Stimulated activated CD8-positive, alpha-beta memory T cell treated with anti-CD3 and anti-CD28 coated beads, Interleukin-15, amount 100 ng/mL, for 48 hours (primary cell): ENCODE data around the gene ZNF586.
"Not testable (repeated sequence)": the region's sequence is repeated elsewhere in the genome, so short reads cannot be mapped to it uniquely, and the experiment has no call there.

Experiments
- DNase-seq, 2 donors: peaks; one replicate each; pipeline ENCODE4 v3.0.0-alpha.2; 2020; ENCODE audit warnings: low read depth in 2 of 2

Gene ZNF586

DNA sequence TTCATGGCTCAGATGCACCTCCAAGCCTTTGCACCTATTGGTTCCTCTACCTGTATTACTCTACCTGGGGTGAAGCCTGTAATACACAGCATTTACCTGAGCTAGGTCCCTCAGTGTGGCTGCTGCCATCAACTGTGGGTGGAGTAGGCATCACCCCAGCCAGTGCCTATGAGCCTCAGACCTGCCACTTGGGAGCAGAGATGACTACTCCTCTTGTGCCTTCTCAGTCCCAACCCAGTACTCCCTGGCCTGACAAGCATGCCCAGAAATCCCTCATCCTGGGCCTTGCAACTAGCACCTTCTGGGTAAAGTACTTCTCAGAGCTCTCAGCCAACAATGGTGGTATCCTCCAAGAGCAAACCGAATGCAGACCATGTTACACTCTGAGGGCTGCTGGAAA, 27.1 kb downstream of the ZNF586 start:
- not testable (repeated sequence) for DNase-seq

DNA sequence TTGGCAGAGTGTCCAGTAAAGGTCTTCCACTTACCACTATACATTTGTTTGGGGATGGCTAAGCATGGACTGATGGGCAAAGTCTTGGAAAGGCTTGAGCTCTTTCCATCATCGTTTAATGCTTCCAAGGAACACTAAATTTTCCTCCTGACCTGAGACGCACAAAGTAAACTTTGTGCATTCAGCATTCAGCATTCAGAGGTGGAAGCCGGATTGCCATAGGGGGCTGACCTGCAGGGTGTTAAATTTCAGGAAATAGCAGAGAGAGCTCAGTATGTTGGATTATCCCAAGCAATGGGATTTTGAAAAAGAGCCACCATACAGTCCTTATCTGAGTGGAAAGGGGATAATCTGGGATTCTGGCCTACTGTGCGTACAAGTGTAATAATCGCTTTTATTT, 31.2 kb downstream of the ZNF586 start:
- no peak for DNase-seq

DNA sequence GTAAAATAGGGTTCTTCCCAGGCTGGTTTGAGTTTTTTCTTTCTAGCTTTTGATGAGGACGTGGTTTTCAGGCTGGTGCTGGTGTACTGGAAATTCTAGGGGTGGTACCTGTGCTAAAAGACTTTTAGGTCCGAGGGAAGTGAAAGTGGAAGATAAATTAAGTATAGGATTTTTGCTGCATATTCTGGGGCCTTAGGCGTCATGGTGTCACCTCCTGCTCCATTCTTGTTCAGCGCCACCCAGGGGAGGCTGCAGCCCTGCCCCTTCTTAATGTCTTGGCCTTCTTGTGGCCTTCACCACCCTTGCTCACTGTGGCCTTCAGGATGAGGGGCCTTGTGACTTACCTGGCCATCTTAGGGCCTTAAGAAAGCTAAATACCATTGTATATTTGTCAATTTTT, 32.8 kb downstream of the ZNF586 start:
- DNase-seq, result no peak

DNA sequence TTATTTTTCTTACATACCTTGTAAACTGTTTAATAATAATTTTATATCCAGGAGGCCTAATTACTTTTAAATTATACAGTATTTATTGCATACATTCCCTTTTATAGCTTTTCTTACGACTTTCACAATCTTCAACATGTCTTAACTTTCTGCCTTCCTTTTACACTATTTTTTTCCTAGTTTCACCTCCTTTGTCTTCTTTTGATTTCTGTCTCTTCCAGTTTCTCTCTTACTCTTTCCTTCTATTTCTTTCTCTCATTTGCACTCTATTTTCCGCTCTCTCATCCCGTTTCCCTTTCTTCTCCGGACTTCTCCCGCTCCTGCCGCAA, 33.8 kb downstream of the ZNF586 start:
- no peak for DNase-seq

DNA sequence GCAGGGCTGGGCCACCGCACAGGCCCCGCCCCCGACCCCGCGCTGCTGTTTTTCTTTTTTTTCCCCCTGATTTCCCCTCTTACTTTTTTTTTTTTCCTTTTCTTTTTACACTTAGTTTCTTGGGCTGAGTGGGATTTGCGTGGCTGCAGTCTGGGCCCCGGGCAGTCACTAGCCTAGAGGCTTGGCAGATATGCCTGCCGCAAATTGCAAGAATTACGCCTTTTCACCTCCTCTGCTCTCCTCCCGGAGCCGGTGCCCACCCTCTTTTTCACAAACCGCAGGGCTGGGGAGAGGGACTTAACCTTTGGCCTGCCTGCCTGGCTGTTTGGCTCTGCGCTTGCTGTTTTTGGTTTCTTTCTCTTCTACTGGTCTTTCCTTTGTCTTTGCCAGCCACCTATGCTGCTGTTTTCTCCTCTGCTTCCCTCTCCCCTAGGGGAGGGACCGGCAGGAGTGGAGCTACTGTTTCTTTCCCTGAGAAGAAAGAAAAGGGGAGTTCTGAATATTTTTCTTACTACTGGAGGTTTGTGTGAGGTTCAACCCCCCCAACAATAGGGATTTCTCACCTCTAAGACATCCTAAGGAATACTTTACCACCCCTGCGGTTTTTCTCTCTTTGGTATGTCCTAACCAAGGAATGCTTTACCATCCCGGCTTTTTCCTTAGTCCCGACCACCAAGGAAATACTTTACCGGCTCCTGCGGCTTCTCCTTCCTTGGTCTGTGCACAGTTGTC, 34.3 kb downstream of the ZNF586 start:
- DNase-seq, result no peak

DNA sequence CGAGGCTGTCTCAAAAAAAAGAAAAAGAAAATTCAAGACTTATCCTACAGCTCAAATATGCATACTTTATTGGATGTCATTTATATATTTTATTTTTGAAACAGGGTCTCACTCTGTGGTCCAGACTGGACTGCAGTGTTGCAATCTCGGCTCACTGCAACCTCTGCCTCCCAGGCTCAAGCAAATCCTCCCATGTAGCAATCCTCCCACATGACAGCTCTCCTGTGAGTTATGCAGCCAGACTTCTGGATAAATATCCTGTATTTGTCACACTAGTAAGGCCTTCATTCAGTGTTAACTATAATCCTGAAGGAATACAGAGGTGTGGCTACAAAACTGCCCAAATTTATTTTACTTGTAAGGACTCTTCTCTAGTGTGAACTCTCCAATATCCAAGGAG, 38.1 kb downstream of the ZNF586 start:
- no peak for DNase-seq

DNA sequence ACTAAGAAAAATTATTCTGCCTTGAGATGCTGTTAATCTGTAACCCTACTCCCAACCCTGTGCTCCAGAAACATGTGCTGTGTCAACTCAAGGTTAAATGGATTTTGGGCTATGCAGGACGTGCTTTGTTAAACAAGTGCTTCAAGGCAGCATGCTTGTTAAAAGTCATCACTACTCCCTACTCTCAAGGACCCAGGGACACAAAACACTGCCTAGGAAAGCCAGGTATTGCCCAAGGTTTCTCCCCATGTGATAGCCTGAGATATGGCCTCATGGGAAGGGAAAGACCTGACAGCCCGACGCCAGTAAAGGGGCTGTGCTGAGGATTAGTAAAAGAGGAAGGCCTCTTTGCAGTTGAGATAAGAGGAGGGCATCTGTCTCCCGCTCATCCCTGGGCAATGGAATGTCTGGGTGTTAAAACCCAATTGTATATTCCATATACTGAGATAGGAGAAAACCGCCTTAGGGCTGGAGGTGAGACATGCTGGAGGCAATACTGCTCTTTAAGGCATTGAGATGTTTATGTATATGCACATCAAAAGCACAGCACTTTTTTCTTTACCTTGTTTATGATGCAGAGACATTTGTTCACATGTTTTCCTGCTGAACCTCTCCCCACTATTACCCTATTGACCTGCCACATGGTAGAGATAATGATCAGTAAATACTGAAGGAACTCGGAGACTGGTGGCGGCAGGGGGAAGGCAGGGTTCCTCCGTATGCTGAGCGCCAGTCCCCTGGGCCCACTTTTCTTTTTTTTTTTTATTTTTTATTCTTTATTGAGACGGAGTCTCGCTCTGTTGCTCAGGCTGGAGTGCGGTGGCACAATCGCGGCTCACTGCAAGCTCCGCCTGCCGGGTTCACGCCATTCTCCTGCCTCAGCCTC, 41.2 kb downstream of the ZNF586 start:
- not testable (repeated sequence) for DNase-seq

DNA sequence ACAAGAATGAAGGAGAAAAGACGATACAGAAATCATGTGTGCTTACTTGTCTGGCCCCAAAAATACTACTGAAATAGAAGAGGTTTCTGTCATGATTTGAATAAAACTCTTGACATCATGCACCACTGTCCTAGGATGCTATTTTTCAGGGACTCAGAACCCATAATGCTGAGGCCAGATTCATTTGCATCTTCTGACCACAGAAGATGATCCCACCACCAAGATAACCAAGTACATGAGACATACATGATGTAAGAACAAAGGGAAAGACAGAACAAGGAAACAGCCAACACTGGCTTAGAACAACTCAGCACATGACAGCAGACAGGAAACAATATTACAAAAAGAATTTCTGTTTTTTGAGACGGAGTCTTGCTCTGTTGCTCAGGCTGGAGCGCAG, 42.8 kb downstream of the ZNF586 start:
- DNase-seq, result no peak

DNA sequence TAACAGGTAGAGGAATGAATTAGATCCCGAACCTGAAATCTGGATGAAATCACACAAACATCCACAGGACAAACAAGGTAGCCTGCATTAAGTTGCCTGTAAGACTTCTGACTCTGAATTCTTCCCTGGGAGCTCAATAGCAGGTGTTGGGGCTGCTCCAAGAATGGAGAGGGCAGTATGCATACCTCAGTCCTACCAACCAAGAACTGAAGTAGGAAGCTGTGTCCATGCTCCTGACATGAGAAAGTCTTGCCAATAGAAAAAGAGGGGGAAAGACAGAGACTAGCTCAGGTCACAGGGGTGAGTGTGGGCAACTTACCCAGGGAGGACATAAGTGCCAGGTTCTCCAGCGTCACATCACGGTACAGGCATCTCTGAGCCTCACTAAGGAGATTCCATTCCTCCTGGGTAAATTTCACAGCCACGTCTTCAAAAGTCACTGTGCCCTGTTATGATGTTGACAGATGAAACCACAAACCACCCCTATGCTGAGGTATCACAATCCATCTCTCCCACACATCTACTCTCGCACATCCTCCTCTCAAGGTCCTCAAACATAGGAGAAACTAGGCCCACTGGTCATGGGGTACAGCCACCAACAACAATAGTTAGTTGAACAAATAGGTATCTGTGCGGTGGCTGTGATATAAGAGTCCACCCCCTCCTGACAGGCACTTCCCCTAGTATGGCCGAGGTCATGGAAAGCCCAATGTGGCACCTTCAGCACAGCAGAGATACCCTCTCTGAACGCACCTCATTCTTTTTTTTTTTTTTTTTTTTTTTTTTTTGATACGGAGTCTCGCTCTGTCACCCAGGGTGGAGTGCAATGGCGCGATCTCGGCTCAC, 43.7 kb downstream of the ZNF586 start:
- not testable (repeated sequence) for DNase-seq

DNA sequence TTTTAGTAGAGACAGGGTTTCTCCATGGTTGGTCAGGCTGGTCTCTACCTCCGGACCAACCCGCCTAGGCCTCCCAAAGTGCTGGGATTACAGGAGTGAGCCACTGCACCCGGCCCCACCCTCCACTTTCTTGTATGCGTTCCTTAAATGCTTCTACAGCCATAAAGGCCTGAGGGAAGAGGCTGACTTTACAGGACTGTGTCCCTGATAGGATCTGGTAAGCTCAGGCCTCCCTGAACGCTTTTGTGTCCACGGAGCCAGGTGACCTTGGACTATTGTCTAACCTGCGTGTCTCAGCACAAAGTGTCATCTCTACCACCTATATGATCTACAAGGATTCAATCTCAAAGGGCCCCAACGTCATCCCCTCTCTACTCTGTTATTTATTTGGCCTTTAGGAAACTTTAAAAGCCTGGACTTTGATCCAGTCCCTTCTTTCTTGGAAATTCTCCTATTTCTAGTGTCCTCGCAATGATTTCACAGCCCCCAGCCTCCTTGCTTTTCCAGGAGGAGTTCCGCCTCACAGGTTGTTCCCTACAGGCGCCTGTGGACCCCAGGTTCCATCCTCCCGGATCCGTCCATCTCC, 44.5 kb downstream of the ZNF586 start:
- DNase-seq, result no peak

DNA sequence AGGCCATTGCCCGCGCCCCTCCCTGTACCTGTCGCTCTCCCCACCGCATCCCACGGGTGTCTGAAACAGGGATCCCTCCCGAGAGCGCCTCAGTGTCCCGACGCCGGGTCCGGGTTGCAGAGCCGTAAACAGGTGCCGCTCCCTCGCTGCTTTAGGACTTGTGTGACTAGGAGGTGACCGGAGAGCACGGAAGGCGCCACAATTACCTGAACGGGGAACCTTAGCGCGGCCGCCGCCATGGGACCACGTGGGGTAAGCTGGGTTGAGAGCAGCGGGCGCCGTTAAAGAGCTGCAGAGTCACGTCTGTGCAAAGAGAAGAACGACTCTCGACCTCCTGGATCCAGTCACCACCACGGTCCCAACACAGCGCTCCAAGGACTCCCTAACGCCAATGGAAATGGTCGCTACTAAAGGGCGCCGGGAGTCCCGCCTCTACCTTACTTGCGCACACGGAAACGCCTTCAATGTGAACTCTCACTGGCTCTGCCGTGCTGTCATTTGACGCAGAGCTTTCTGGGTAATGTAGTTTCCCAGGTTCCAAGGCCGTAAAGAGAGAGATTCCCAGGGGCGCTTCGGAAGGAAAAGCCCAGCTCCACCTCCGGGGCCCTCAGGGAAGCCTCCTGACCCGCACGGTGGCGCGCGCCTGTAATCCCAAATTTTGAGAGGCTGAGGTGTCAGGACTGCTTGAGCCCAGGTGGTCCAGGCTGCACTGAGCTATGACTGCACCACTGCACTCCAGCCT, 45.2 kb downstream of the ZNF586 start, which contains the start of gene ZNF552:
ZNF552 (minus strand) TSS at position 409 of the 742 bp plus-strand sequence; CDS start at position 239, 170 bp downstream.
- peak; percentile 60 to 62 for DNase-seq

DNA sequence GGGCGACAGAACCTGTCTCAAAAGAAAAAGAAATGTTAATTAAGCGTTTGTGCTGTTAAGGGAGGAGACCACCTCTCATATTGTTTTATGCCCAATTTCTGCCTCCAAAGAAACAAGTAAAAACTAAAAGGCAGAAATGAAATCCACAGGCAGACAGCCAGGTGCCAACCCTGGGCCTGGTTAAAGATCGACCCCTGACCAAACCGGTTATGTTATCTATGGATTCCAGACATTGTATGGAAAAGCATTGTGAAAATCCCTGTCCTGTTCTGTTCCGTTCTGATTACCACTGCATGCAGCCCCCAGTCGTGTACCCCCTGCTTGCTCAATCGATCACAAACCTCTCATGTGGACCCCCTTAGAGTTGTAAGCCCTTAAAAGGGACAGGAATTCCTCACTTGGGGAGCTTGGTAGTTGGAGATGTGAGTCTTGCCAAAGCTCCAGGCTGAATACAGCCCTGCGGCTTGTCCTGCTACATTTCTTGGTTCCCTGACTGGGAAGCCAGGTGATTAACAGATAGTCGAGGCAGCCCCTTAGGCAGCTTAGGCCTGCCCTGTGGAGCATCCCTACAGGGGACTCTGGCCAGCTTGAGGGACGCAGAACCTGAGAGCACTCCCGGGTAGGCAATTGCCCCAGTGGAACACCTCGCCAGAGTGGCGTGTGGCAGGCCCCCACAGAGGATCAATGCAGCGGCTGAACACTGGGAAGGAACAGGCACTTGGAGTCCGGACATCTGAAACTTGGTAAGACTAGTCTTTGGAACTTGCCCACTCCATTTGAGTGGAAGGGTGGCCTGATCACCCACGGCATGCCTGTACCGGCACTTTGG, 46.0 kb downstream of the ZNF586 start:
- DNase-seq, result no peak

DNA sequence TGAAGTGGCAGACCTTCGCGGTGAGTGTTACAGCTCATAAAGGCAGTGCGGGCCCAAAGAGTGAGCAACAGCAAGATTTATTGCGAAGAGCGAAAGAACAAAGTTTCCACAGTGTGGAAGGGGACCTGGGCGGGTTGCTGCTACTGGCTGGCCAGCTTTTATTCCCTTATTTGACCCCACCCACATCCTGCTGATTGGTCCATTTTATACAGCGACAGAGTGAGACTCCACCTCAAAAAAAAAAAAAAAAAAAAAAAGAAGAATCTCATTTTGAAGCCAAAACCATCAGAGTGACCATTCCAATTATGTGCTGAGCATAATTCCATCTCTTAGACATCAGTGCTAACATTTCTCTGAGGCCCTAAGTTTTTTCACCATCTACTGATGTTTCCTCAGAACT, 47.2 kb downstream of the ZNF586 start:
- DNase-seq, result no peak

DNA sequence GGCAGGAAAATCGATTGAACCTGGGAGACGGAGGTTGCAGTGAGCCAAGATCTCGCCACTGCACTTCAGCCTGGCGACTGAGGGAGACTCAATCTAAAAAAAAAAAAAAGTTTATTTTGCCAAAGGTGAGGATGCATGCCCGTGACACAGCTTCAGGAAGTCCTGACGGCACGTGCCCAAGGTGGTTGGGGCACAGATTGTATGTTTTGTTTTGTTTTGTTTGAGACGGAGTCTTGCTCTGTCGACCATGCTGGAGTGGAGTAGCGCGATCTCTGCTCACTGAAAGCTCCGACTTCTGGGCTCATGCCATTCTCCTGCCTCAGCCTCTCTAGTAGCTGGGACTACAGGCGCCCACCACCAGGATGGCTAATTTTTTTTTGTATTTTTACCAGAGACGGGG, 48.5 kb downstream of the ZNF586 start:
- DNase-seq, result no peak

DNA sequence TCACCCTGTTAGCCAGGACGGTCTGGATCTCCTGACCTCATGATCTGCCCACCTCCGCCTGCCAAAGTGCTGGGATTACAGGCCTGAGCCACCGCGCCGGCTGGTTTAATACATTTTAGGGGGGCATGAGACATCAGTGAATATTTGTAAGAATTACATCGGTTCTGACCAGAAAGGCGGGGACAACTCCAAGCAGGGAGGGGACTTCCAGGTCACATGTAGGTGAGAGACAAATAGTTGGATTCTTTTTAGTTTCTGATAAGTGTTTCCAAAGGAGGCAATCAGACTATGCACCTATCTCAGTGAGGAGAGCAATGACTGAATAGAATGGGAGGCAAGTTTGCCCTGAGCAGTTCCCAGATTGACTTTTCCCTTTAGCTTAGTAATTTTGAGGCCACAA, 48.9 kb downstream of the ZNF586 start:
- DNase-seq, result no peak

DNA sequence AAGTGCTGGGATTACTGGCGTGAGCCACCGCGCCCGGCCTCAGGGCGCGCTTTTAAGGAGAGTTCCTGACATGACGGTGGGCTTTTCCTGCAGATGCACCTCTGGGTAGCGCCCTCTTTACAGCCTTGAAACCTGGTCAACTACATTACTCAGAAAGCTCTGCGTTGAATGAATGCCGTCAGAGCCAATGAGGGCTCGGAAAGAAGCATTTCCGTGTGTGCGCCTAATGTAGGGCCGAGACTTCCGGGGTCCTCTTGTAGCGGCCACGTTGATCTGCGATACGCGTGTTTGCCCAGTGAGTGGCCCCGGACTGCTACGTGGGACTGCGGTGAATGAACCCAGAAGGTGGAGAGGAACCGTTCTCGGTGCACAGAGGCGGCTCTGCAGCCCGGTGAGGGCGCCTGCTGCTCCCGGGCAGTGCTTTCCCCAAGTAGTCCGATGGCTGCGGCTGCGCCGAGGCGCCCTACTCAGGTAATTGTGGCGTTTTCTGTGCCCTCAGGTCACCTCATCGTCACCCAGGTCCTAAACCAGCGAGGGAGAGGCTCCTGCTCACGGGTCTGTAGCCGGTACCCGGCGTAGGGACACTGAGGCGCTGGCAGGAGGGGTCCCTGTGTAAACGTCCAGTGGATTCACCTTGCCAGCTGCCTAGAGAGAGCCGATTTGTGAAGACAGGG, 50.1 kb downstream of the ZNF586 start:
- DNase-seq, result peak; percentile 69

DNA sequence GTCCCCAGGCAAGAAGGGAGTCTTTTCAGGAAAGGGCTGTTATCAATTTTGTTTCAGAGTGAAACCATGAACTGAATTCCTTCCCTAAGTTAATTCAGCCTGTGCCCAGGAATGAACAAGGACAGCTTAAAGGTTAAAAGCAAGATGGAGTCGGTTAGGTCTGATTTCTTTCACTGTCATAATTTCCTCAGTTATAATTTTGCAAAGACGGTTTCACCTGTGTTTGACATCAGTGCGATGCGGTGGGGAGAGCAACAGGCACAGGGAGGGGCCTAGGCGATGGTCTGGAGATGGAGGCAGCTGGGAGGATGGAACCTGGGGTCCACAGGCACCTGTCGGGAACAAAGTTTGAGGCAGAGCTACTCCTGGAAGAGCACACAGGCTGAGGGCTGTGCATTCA, 51.1 kb downstream of the ZNF586 start:
- DNase-seq, result no peak

DNA sequence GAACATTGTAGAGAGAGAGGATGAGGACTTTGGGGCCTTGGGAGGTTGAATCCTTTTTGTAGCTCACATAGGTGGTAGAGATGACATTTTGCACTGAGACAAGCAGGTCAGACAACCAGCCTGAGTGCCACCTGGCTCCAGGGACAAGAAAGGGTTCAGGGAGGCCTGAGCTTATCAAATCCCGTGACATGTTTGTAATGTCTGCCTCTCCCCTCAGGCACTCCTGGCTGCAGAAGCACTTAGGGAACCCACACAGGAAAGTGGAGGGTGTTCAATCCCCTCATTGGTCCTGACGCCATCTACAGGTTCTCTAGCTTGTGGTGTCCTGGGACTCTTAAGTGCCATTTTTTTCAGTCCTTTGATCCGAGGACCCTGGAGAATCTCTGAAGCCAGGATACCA, 51.6 kb downstream of the ZNF586 start:
- not testable (repeated sequence) for DNase-seq

DNA sequence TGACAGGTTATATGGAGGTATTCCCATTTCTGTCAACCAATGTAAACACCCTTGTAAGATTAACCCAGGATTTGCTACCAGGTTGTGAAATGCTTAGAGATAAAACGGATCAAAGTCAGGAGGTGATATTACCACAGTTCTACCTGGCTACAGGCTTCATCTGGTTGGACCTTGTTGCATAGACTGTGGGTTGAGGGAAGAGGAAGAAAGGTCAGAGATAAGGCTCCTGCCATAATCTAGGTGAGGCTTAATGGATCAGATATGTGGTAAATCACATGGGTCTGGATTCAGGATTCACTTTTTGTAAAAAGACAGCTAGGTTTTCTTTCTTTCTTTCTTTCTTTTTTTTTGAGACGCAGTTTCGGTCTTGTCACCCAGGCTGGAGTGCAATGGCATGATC, 52.0 kb downstream of the ZNF586 start:
- DNase-seq, result not testable (repeated sequence)

DNA sequence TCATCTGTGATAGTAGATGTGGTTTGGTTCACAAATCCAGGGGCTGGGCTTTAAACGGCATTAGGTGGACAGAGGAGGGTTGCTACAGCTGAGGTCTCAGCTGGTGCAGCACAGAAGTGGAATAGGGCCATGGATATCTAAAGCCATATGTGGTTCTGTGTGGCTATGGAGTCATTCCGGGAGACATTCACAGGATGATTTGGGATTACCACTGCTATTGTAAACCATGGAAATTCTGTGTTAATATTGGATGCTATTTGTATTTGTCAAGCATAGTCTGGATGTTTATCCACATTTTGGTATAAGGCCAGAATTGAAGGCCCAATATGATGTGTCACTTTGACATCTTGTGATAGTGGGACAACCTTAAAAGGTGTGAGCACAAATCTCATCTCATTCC, 53.7 kb downstream of the ZNF586 start:
- DNase-seq, result not testable (repeated sequence)
